Lower leg skin (tissue), 4 donors: ENCODE measurements around the gene TYMS. TPM values are rescaled to one million over a fixed set of nuclear protein-coding genes. Genes with fewer than 3 reads are reported as not detected.

ENCODE experiments used
- DNase-seq, 2 donors: peaks; one replicate each; pipeline ENCODE4 v3.0.0-alpha.2; 2019; ENCODE audit warnings: low spot score in 2 of 2
- H3K4me3 ChIP-seq: fragments of 200-600 bp; sonication (generic); 2 replicates; pipeline ENCODE4 v1.5.1; 2017; ENCODE audit warnings: mild to moderate bottlenecking, low read depth; ENCODE audit not compliant: poor library complexity, severe bottlenecking
- POLR2A ChIP-seq, 2 donors: fragments of 450-650 bp; IDR thresholded peaks; one replicate each; pipeline ENCODE4 v1.6.1; 2016 to 2017; ENCODE audit warnings: antibody characterized with exemption in 2 of 2, mild to moderate bottlenecking in 1 of 2, moderate library complexity in 1 of 2
- WGBS, 2 donors: methylation state at CpG; one replicate each; pipeline ENCODE4 v1.1.5; 2018; 5-methylcytosine and 5-hydroxymethylcytosine counted together
- intact Hi-C: fragments of 100-400 bp; cut with DNase I; formaldehyde crosslinking; loops from one replicate; pipeline ENCODE4 v1.15.0; 2023; ENCODE audit warnings: low total_unique reads
- total RNA-seq, 4 donors: library from RNA; depleted of rRNA; stranded (reverse); fragments of >200 nt; gene quantifications; one replicate each; pipeline ENCODE4 v1.1.0, GENCODE V29; 2016
- TF ChIP-seq, protein P1 (sequence below), 3 donors: fragments of 450-650 bp; IDR thresholded peaks; one replicate each; pipeline ENCODE4 v1.5.1; 2016; ENCODE audit warnings: antibody characterized with exemption in 3 of 3, mild to moderate bottlenecking in 3 of 3, moderate library complexity in 2 of 3

TYMS gene
- total RNA-seq, 4 donors from 2014 or later, result 0.57 to 9.9 (median 2.5) TPM

DNA sequence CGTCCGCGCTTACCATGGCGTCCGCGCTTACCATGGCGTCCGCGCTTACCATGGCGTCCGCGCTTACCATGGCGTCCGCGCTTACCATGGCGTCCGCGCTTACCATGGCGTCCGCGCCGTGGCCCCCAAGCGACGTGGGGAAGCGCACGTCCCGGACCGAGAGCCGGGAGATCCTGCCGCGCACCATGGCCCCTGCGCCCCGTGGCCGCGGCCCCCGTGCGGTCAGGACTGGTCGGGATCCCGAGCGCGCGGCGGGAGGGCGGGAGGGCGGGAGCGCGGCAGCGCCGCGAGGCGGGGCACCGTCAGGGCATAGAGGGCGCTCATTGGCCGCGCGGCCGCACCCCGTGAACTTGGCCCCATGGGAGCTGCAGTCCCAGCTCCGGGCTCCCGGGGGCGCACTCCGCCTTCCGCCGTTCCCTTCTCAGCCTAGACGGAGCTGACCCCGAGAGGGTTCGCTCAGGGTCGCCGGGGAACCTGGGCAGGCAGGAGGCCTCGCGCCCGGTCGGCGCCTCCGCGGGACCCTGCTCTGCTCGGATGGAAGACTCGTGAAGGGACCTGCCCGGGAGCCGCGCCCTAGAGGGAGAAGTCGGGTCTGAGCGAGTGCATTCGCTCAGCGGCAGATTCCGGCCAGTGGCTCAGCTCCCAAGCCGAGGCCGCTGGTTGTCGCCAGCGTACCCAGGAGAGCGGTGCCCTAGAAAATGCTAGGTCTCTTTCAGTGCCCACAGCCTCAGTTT lies 55.1 kb downstream of the TYMS start, which contains the start of gene ENOSF1:
Gene ENOSF1 (minus strand): TSS at position 230 of the 734 bp plus-strand sequence. CDS start 43 bp downstream, at position 187.
- WGBS, 2 donors, result 4 to 18% methylated on average over 39 to 76 of the region's 91 CpGs
- H3K4me3 ChIP-seq, result peak within 1 kb of the TSS; percentile 54
- no peak for TF ChIP-seq POLR2A (IDR thresholded peaks at IDR 0.05)
- TF ChIP-seq, protein P1, sequence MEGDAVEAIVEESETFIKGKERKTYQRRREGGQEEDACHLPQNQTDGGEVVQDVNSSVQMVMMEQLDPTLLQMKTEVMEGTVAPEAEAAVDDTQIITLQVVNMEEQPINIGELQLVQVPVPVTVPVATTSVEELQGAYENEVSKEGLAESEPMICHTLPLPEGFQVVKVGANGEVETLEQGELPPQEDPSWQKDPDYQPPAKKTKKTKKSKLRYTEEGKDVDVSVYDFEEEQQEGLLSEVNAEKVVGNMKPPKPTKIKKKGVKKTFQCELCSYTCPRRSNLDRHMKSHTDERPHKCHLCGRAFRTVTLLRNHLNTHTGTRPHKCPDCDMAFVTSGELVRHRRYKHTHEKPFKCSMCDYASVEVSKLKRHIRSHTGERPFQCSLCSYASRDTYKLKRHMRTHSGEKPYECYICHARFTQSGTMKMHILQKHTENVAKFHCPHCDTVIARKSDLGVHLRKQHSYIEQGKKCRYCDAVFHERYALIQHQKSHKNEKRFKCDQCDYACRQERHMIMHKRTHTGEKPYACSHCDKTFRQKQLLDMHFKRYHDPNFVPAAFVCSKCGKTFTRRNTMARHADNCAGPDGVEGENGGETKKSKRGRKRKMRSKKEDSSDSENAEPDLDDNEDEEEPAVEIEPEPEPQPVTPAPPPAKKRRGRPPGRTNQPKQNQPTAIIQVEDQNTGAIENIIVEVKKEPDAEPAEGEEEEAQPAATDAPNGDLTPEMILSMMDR (IDR thresholded peaks at IDR 0.05), result no peak
- peak; percentile 83 to 97 for DNase-seq
- intact Hi-C loops, result loop anchor here (10.0 kb wide), 1 partner anchor 122 kb away; no protein-coding TSS in a partner anchor

DNA sequence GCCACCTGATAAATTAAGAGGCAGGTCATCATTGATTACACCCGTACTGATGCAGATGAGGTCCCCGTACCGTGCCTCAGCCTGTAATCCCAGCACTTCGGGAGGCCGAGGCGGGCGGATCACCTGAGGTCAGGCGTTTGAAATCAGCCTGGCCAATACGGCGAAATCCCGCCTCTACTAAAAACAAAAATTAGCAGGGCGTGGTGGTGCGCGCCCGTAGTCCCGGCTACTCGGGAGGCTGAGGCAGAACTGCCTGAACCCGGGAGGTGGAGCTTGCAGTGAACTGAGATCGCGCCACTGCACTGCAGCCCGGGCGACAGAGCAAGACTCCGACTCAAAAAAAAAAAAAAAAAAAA lies 55.7 kb downstream of the TYMS start:
- intact Hi-C loops, result loop anchor here (10.0 kb wide), 1 partner anchor 122 kb away; no protein-coding TSS in a partner anchor
- no peak for TF ChIP-seq POLR2A (IDR thresholded peaks at IDR 0.05)
- TF ChIP-seq, protein P1 (IDR thresholded peaks at IDR 0.05), result no peak
- DNase-seq, result no peak
- H3K4me3 ChIP-seq, result no peak overlapping the region
- 73 to 80% methylated on average over 23 of the region's 23 CpGs for WGBS, 2 donors

DNA sequence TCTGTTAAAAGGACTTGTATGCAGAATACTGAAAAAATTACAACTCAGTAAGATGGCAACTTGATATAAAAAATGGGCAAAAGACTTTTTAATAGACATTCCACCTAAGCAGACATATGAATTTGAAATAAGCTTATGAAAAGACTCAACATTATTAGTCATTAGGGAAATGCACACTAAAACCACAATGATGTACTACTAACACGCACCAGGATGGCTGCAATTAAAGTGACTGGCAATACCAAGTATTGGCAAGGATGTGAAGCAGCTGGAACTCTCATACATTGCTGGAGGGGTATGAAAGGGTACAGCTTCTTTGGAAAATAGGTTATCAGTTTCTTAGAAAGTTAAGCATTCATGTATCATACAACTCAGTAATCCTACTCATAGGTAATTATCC lies 58.2 kb downstream of the TYMS start:
- intact Hi-C loops, result loop anchor here (10.0 kb wide), 1 partner anchor 119 kb away; no protein-coding TSS in a partner anchor
- H3K4me3 ChIP-seq, result no peak overlapping the region
- TF ChIP-seq, protein P1 (IDR thresholded peaks at IDR 0.05), result no peak
- no peak for TF ChIP-seq POLR2A (IDR thresholded peaks at IDR 0.05)
- 28 to 45% methylated on average over 1 of the region's 1 CpG for WGBS, 2 donors
- no peak for DNase-seq

DNA sequence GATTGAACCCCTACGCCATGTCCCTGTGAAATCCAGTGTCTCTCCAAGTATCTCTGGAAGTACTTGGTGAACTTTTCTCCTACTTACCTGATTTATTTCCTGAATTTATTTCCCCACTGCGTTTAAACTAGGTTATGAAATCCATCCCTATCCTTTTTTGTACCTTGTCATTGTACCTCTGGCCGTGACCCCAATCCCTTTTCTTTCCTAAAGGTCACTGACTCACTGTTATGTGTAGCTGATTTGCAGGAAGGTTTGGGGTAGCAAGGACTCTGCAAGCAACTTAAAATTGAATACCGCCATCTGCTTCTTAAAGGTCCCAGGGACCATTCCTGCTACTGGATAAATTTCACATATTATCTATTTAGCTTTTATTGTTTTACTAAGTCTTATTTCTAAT lies 59.5 kb downstream of the TYMS start:
- intact Hi-C loops, result loop anchor here (10.0 kb wide), 1 partner anchor 118 kb away; no protein-coding TSS in a partner anchor
- no peak for DNase-seq
- 88 to 95% methylated on average over 4 of the region's 4 CpGs for WGBS, 2 donors

More for the DNA sequence above, 59.5 kb downstream of the TYMS start:
- no peak overlapping the region for H3K4me3 ChIP-seq
- TF ChIP-seq POLR2A (IDR thresholded peaks at IDR 0.05), result no peak
- TF ChIP-seq, protein P1 (IDR thresholded peaks at IDR 0.05), result no peak

Other genes starting within 250 kb of the TYMS start
- gene COLEC12, start 157.0 kb upstream of the TYMS start, total RNA-seq, result 10 to 100 TPM in 1 of 4 donors, 1 to 10 TPM in 3; 5.1 to 14.5 (median 6.9) TPM
- gene CETN1, start 77.3 kb upstream of the TYMS start, total RNA-seq, result not detected
- gene CLUL1, start 60.7 kb upstream of the TYMS start, total RNA-seq, result 1 to 10 TPM in 1 of 4 donors, under 1 TPM in 1, not detected in 2; 0.32 to 5.0 TPM
- gene ENOSF1, start 55.0 kb downstream of the TYMS start, total RNA-seq, result 10 to 100 TPM; 36.2 to 42.4 (median 38.6) TPM
- gene YES1, start 154.6 kb downstream of the TYMS start, total RNA-seq, result 100 to 1,000 TPM in 1 of 4 donors, 10 to 100 TPM in 3; 62.3 to 133 (median 90.0) TPM
- gene ADCYAP1, start 247.2 kb downstream of the TYMS start, total RNA-seq, result under 1 TPM in 1 of 4 donors, not detected in 3; 0.12 TPM